ENCODE measurements around the gene ADCY9. TPM values are rescaled to one million over a fixed set of nuclear protein-coding genes. Genes with fewer than 3 reads are reported as not detected.
A peak's percentile ranks its signal among the peaks of the same experiment; 100 is the strongest.

ADCY9 gene
- total RNA-seq, 1 experiment from 2014 or later: 10.5 TPM

- Histone ChIP-seq H3K4me1 (replicated peaks; ENCODE audit: insufficient read depth) (peaks cover 27% of the 10 kb centered on the region), H3K4me3 (no peak overlapping the region), H3K27ac (no peak overlapping the region), H3K27me3 (ENCODE audit: insufficient read depth, low read depth) (no peaks in the 10 kb centered on the region), H2AFZ (no peak overlapping the region), H3K36me3 (ENCODE audit: low read depth) (no peaks in the 10 kb centered on the region), H4K20me1 (ENCODE audit: insufficient read depth) (no peaks in the 10 kb centered on the region), H3K4me2 (peak overlapping the region; percentile 68; the same call in 1 of the 2 replicates), H3K79me2 (ENCODE audit: low read depth) (no peaks in the 10 kb centered on the region), H3K9me2 (ENCODE audit: insufficient read depth) (no peaks in the 10 kb centered on the region), H3K9me3 (ENCODE audit: insufficient read depth, low read depth) (no peaks in the 10 kb centered on the region), H3F3A (ENCODE audit: insufficient read depth, low read depth) (peaks cover 26% of the 10 kb centered on the region)
- ChIA-PET POLR2A (ENCODE audit: unreplicated experiment) (interaction anchor here (0.8 kb wide), 1 partner anchor 172 kb away, joined by 6 read pairs; no protein-coding TSS in a partner anchor), CTCF (no interaction called here)
- TF ChIP-seq, protein P1, sequence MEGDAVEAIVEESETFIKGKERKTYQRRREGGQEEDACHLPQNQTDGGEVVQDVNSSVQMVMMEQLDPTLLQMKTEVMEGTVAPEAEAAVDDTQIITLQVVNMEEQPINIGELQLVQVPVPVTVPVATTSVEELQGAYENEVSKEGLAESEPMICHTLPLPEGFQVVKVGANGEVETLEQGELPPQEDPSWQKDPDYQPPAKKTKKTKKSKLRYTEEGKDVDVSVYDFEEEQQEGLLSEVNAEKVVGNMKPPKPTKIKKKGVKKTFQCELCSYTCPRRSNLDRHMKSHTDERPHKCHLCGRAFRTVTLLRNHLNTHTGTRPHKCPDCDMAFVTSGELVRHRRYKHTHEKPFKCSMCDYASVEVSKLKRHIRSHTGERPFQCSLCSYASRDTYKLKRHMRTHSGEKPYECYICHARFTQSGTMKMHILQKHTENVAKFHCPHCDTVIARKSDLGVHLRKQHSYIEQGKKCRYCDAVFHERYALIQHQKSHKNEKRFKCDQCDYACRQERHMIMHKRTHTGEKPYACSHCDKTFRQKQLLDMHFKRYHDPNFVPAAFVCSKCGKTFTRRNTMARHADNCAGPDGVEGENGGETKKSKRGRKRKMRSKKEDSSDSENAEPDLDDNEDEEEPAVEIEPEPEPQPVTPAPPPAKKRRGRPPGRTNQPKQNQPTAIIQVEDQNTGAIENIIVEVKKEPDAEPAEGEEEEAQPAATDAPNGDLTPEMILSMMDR (conservative IDR thresholded peaks at IDR 0.05): no peak
- no peak for TF ChIP-seq EZH2 (IDR thresholded peaks at IDR 0.05; ENCODE audit: low read depth)
- BruUV-seq (replicated peaks): no TSS peak
- intact Hi-C loops (cut with micrococcal nuclease; ENCODE audit: unreplicated experiment): no loop called here
- DNase-seq: no peak
Measured at GRCh38 chr16:4052096-4052495, 64.1 kb downstream of the ADCY9 start.

DNA sequence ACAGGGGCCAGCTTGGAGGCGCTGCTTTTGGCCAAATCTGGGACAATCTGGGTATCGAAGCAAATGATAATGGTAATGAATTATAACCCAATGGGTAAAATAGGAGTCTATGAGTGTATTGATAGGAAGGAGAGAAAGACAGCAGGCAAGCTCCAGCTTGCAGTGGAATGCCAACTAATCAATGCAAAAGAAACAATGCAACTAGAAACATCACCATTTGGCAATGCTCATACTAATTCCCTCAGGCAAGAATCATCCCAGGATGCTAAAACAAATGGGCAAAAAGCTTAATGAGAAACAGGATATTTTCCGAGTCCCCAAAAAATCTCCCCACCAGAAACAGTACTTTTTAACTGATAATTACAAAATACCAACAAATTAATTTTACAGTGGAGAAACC, 64.7 kb downstream of the ADCY9 start:
- Histone ChIP-seq H3K79me2 (ENCODE audit: low read depth) (no peaks in the 10 kb centered on the region), H4K20me1 (ENCODE audit: insufficient read depth) (no peaks in the 10 kb centered on the region), H3K4me3 (no peak overlapping the region), H3K4me2 (no peak overlapping the region), H3K9me3 (ENCODE audit: insufficient read depth, low read depth) (no peaks in the 10 kb centered on the region), H3K27ac (no peak overlapping the region), H3K27me3 (ENCODE audit: insufficient read depth, low read depth) (no peaks in the 10 kb centered on the region), H3K36me3 (ENCODE audit: low read depth) (no peaks in the 10 kb centered on the region), H2AFZ (no peak overlapping the region), H3K4me1 (replicated peaks; ENCODE audit: insufficient read depth) (peaks cover 27% of the 10 kb centered on the region), H3K9me2 (ENCODE audit: insufficient read depth) (no peaks in the 10 kb centered on the region), H3F3A (ENCODE audit: insufficient read depth, low read depth) (peaks cover 26% of the 10 kb centered on the region)
- CTCF ChIA-PET: interaction anchor here (0.9 kb wide), 1 partner anchor 167 kb away, joined by 4 read pairs; no protein-coding TSS in a partner anchor
- TF ChIP-seq EZH2 (IDR thresholded peaks at IDR 0.05; ENCODE audit: low read depth): no peak
- TF ChIP-seq, protein P1 (conservative IDR thresholded peaks at IDR 0.05): no peak
- DNase-seq: no peak
- intact Hi-C loops (cut with micrococcal nuclease; ENCODE audit: unreplicated experiment): no loop called here
- POLR2A ChIA-PET (ENCODE audit: unreplicated experiment): interaction anchor here (0.8 kb wide), 1 partner anchor 173 kb away, joined by 6 read pairs; no protein-coding TSS in a partner anchor
- BruUV-seq (replicated peaks): no TSS peak

GRCh38 chr16:4049031-4049430, 67.2 kb downstream of the ADCY9 start:
- peaks cover 19% of the 10 kb centered on the region for H3K4me1 ChIP-seq (replicated peaks; ENCODE audit: insufficient read depth)
- no peaks in the 10 kb centered on the region for H3K9me3 ChIP-seq (ENCODE audit: insufficient read depth, low read depth)
- H4K20me1 ChIP-seq (ENCODE audit: insufficient read depth): no peaks in the 10 kb centered on the region
- no peaks in the 10 kb centered on the region for H3K36me3 ChIP-seq (ENCODE audit: low read depth)
- no peak overlapping the region for H3K4me2 ChIP-seq
- H3K9me2 ChIP-seq (ENCODE audit: insufficient read depth): no peaks in the 10 kb centered on the region
- ChIA-PET POLR2A (ENCODE audit: unreplicated experiment) (no interaction called here), CTCF (interaction anchor here (0.6 kb wide), 1 partner anchor 66 kb away, joined by 3 read pairs; no protein-coding TSS in a partner anchor)
- H2AFZ ChIP-seq: no peak overlapping the region
- H3K4me3 ChIP-seq: no peak overlapping the region
- no peak overlapping the region for H3K27ac ChIP-seq
- H3K79me2 ChIP-seq (ENCODE audit: low read depth): no peaks in the 10 kb centered on the region
- H3K27me3 ChIP-seq (ENCODE audit: insufficient read depth, low read depth): no peaks in the 10 kb centered on the region
- intact Hi-C loops (cut with micrococcal nuclease; ENCODE audit: unreplicated experiment): no loop called here
- BruUV-seq (replicated peaks): no TSS peak
- peaks cover 17% of the 10 kb centered on the region for H3F3A ChIP-seq (ENCODE audit: insufficient read depth, low read depth)
- DNase-seq: no peak
- TF ChIP-seq, protein P1 (conservative IDR thresholded peaks at IDR 0.05): no peak
- no peak for TF ChIP-seq EZH2 (IDR thresholded peaks at IDR 0.05; ENCODE audit: low read depth)

All from PC-9 (cell line).